ENCODE results near the gene CIDEB.

Gene CIDEB

GRCh38 chr14:24340606-24341005, 32.8 kb upstream of the CIDEB start:
- no peak for DNase-seq
- H3K4me3 ChIP-seq (ENCODE audit: low read depth, low read length): no peak overlapping the region
- peaks cover 11% of the 10 kb centered on the region for H3K27me3 ChIP-seq (replicated peaks)
- in situ Hi-C loops (cut with HindIII; ENCODE audit: low pct_ligation_motif_present, low sequenced_read_pairs): no loop called here
- no peak for TF ChIP-seq CTCF (IDR thresholded peaks at IDR 0.05; ENCODE audit: low read depth, low read length, missing control alignments)
- no peak overlapping the region for H3K27ac ChIP-seq
- H3K36me3 ChIP-seq (replicated peaks): no peaks in the 10 kb centered on the region

- DNase-seq: no peak
- peaks cover 11% of the 10 kb centered on the region for H3K27me3 ChIP-seq (replicated peaks)
- peak within 1 kb of the TSS; percentile 22 for H3K4me3 ChIP-seq (ENCODE audit: low read depth, low read length)
- in situ Hi-C loops (cut with HindIII; ENCODE audit: low pct_ligation_motif_present, low sequenced_read_pairs): loop anchor here (10.0 kb wide), 1 partner anchor 95 kb away; no protein-coding TSS in a partner anchor
- TF ChIP-seq CTCF (IDR thresholded peaks at IDR 0.05; ENCODE audit: low read depth, low read length, missing control alignments): no peak
- H3K27ac ChIP-seq: no peak within 1 kb of the TSS
- H3K36me3 ChIP-seq (replicated peaks): no peaks in the 10 kb centered on the region
These were observed 31.7 kb upstream of the CIDEB start, which contains the start of gene RIPK3 for GRCh38 chr14:24339284-24340151. RIPK3 (minus strand) TSS chr14:24339991; CDS start chr14:24339826, 165 bp downstream.

GRCh38 chr14:24338843-24339242, 31.1 kb upstream of the CIDEB start:
- DNase-seq: no peak
- no peaks in the 10 kb centered on the region for H3K36me3 ChIP-seq (replicated peaks)
- H3K27me3 ChIP-seq (replicated peaks): peaks cover 11% of the 10 kb centered on the region
- no peak for TF ChIP-seq CTCF (IDR thresholded peaks at IDR 0.05; ENCODE audit: low read depth, low read length, missing control alignments)
- in situ Hi-C loops (cut with HindIII; ENCODE audit: low pct_ligation_motif_present, low sequenced_read_pairs): loop anchor here (10.0 kb wide), 1 partner anchor 96 kb away; no protein-coding TSS in a partner anchor
- H3K4me3 ChIP-seq (ENCODE audit: low read depth, low read length): no peak overlapping the region
- H3K27ac ChIP-seq: no peak overlapping the region

- Histone ChIP-seq H3K27me3 (replicated peaks) (peaks cover 11% of the 10 kb centered on the region), H3K4me3 (ENCODE audit: low read depth, low read length) (no peak overlapping the region), H3K36me3 (replicated peaks) (no peaks in the 10 kb centered on the region), H3K27ac (no peak overlapping the region)
- in situ Hi-C loops (cut with HindIII; ENCODE audit: low pct_ligation_motif_present, low sequenced_read_pairs): loop anchor here (10.0 kb wide), 1 partner anchor 97 kb away; no protein-coding TSS in a partner anchor
- TF ChIP-seq CTCF (IDR thresholded peaks at IDR 0.05; ENCODE audit: low read depth, low read length, missing control alignments): no peak
- no peak for DNase-seq
These were observed 30.0 kb upstream of the CIDEB start for GRCh38 chr14:24337824-24338175.

GRCh38 chr14:24337144-24337823, 29.5 kb upstream of the CIDEB start:
- no peak overlapping the region for H3K4me3 ChIP-seq (ENCODE audit: low read depth, low read length)
- DNase-seq: no peak
- in situ Hi-C loops (cut with HindIII; ENCODE audit: low pct_ligation_motif_present, low sequenced_read_pairs): loop anchor here (10.0 kb wide), 1 partner anchor 98 kb away; no protein-coding TSS in a partner anchor
- no peaks in the 10 kb centered on the region for H3K36me3 ChIP-seq (replicated peaks)
- no peak overlapping the region for H3K27ac ChIP-seq
- TF ChIP-seq CTCF (IDR thresholded peaks at IDR 0.05; ENCODE audit: low read depth, low read length, missing control alignments): no peak
- H3K27me3 ChIP-seq (replicated peaks): peaks cover 11% of the 10 kb centered on the region
